Fibroblast of lung (primary cell): ENCODE results near the gene SLC35E1. TPM values are rescaled to one million over a fixed set of nuclear protein-coding genes. Genes with fewer than 3 reads are reported as not detected.

ENCODE experiments used
- DNase-seq, 2 donors: peaks; one replicate each; pipeline versions ENCODE4 v3.0.0 to v3.0.0-alpha.2; 2010; ENCODE audit warnings: low read depth in 2 of 2
- H2AFZ ChIP-seq: 2 replicates; pipeline ENCODE4 v1.5.1; 2012; ENCODE audit warnings: low read length, control low read depth, inconsistent platforms
- H3K27ac ChIP-seq: 2 replicates; pipeline ENCODE4 v1.5.1; 2011; ENCODE audit warnings: low read length, control low read depth; ENCODE audit not compliant: insufficient read depth
- H3K27me3 ChIP-seq: 2 replicates; pipeline ENCODE4 v1.5.1; 2011; ENCODE audit warnings: mild to moderate bottlenecking, low read length; ENCODE audit not compliant: control insufficient read depth, insufficient read depth
- H3K36me3 ChIP-seq: 2 replicates; pipeline ENCODE4 v1.5.1; 2011; ENCODE audit warnings: low read length; ENCODE audit not compliant: control insufficient read depth, insufficient read depth
- H3K4me1 ChIP-seq: 2 replicates; pipeline ENCODE4 v1.5.1; 2011; ENCODE audit warnings: low read length; ENCODE audit not compliant: control insufficient read depth, insufficient read depth; ENCODE audit errors: extremely low read depth
- H3K4me2 ChIP-seq: 2 replicates; pipeline ENCODE4 v1.5.1; 2011; ENCODE audit warnings: low read length, control low read depth; ENCODE audit not compliant: insufficient read depth; ENCODE audit errors: extremely low read depth
- H3K4me3 ChIP-seq, 4 experiments: fragments of 200-600 bp in 1 of 4; sonication (generic) in 1 of 4; replicated peaks in 1 of 4; 2 replicates each; pipeline ENCODE4 v1.5.1; 2011 to 2016; ENCODE audit warnings: low read length in 4 of 4, low read depth in 3 of 4, mild to moderate bottlenecking in 3 of 4, control low read depth in 2 of 4, inconsistent platforms in 1 of 4, mixed read lengths in 1 of 4; ENCODE audit not compliant: insufficient read depth in 1 of 4; ENCODE audit errors: control extremely low read depth in 1 of 4
- H3K79me2 ChIP-seq: 2 replicates; pipeline ENCODE4 v1.5.1; 2012; ENCODE audit warnings: mild to moderate bottlenecking, low read length, inconsistent platforms; ENCODE audit not compliant: control insufficient read depth, insufficient read depth
- H3K9ac ChIP-seq: 2 replicates; pipeline ENCODE4 v1.5.1; 2011; ENCODE audit warnings: mild to moderate bottlenecking, low read length, control low read depth; ENCODE audit not compliant: insufficient read depth
- H3K9me3 ChIP-seq: 2 replicates; pipeline ENCODE4 v1.5.1; 2012; ENCODE audit warnings: low read depth, low read length; ENCODE audit not compliant: control insufficient read depth, insufficient read depth
- H4K20me1 ChIP-seq: 2 replicates; pipeline ENCODE4 v1.5.1; 2011; ENCODE audit warnings: low read length; ENCODE audit not compliant: control insufficient read depth, insufficient read depth; ENCODE audit errors: extremely low read depth
- CTCF ChIP-seq, 2 donors: IDR thresholded peaks in 1 of 2; conservative IDR thresholded peaks in 1 of 2; 1 replicate in 1 of 2; 2 replicates in 1 of 2; pipeline ENCODE4 v1.5.1; 2011 to 2012; ENCODE audit warnings: low read length in 2 of 2, control low read depth in 1 of 2, inconsistent platforms in 1 of 2, low read depth in 1 of 2, mild to moderate bottlenecking in 1 of 2
- EZH2 ChIP-seq: IDR thresholded peaks from 2 replicates; pipeline ENCODE4 v1.5.1; 2012; ENCODE audit warnings: low read length, control low read depth, mild to moderate bottlenecking; ENCODE audit errors: missing control alignments
- polyA plus RNA-seq, 2 donors: library from polyadenylated mRNA; depleted of rRNA in 1 of 2; stranded (reverse) in 1 of 2; unstranded in 1 of 2; fragments of >200 nt; gene quantifications; 2 replicates each; pipeline ENCODE4 v1.2.1, GENCODE V29; 2011 to 2012; ENCODE audit warnings: missing spikeins in 1 of 2
- total RNA-seq: library from RNA; depleted of rRNA; stranded (reverse); fragments of >200 nt; gene quantifications from 2 replicates; pipeline ENCODE4 v1.2.1, GENCODE V29; 2014

Gene SLC35E1
- total and polyA plus RNA-seq, 2 donors (not counting 1 experiment from before 2014, with no cell fraction given): 19.0 to 36.1 TPM

- no peaks in the 10 kb centered on the region for H3K27me3 ChIP-seq
- H3K4me3 ChIP-seq: peak overlapping the region; percentile 63 to 76 (median 65)
- peak overlapping the region; percentile 82 for H3K27ac ChIP-seq
- H3K4me1 ChIP-seq: peaks cover 12% of the 10 kb centered on the region
- H3K4me2 ChIP-seq: peak overlapping the region; percentile 85
- peak overlapping the region; percentile 72 for H2AFZ ChIP-seq
- H3K9ac ChIP-seq: peak overlapping the region; percentile 85
- peaks cover 68% of the 10 kb centered on the region for H3K79me2 ChIP-seq
- TF ChIP-seq CTCF (conservative IDR thresholded peaks at IDR 0.05 in 1 of 2, IDR thresholded peaks at IDR 0.05 in 1 of 2; ENCODE audit: low read depth in 1 of 2, low read length in 2 of 2): no peak
- no peak for TF ChIP-seq EZH2
- peak; percentile 12 to 39 for DNase-seq
- H3K9me3 ChIP-seq: no peaks in the 10 kb centered on the region
- H3K36me3 ChIP-seq: peaks cover 17% of the 10 kb centered on the region
- no peaks in the 10 kb centered on the region for H4K20me1 ChIP-seq
These were observed 338 bp downstream of the SLC35E1 start for GRCh38 chr19:16571822-16572331.

GRCh38 chr19:16571283-16571682 is 932 bp downstream of the SLC35E1 start:
- Histone ChIP-seq H3K27ac (peak overlapping the region; percentile 82), H3K4me1 (peaks cover 12% of the 10 kb centered on the region), H3K36me3 (peaks cover 17% of the 10 kb centered on the region), H3K79me2 (peaks cover 62% of the 10 kb centered on the region), H3K9ac (peak overlapping the region; percentile 85), H2AFZ (no peak overlapping the region), H4K20me1 (no peaks in the 10 kb centered on the region), H3K9me3 (no peaks in the 10 kb centered on the region), H3K4me2 (peak overlapping the region; percentile 85), H3K27me3 (no peaks in the 10 kb centered on the region), H3K4me3 (peak overlapping the region; percentile 63 to 76 (median 65))
- peak in 1 of 2 donors; percentile 56 for DNase-seq
- no peak for TF ChIP-seq CTCF (conservative IDR thresholded peaks at IDR 0.05 in 1 of 2, IDR thresholded peaks at IDR 0.05 in 1 of 2; ENCODE audit: low read depth in 1 of 2, low read length in 2 of 2)
- TF ChIP-seq EZH2: no peak

GRCh38 chr19:16569609-16570320 is 2.5 kb downstream of the SLC35E1 start:
- H4K20me1 ChIP-seq: no peaks in the 10 kb centered on the region
- peaks cover 13% of the 10 kb centered on the region for H3K36me3 ChIP-seq
- peaks cover 49% of the 10 kb centered on the region for H3K79me2 ChIP-seq
- H3K9me3 ChIP-seq: no peaks in the 10 kb centered on the region
- no peak overlapping the region for H3K9ac ChIP-seq
- no peaks in the 10 kb centered on the region for H3K27me3 ChIP-seq
- no peak overlapping the region for H2AFZ ChIP-seq
- no peak for DNase-seq
- no peak for TF ChIP-seq EZH2
- TF ChIP-seq CTCF (conservative IDR thresholded peaks at IDR 0.05 in 1 of 2, IDR thresholded peaks at IDR 0.05 in 1 of 2; ENCODE audit: low read depth in 1 of 2, low read length in 2 of 2): no peak
- H3K4me3 ChIP-seq: no peak overlapping the region
- H3K27ac ChIP-seq: no peak overlapping the region
- no peak overlapping the region for H3K4me2 ChIP-seq
- H3K4me1 ChIP-seq: peaks cover 12% of the 10 kb centered on the region
